OCI-LY1 (cell line): Measurements from ENCODE around the gene CLECL1.

Experiments used
- EZH2 ChIP-seq: fragments of 200-600 bp; sonication (generic), shearing (Covaris generic); IDR thresholded peaks from 2 replicates; pipeline ENCODE4 v1.8.0; 2017; ENCODE audit warnings: borderline replicate concordance, mixed run types, mild to moderate bottlenecking, antibody characterized with exemption, low read length, moderate library complexity, mixed read lengths
- TF ChIP-seq, protein P1 (sequence below): fragments of 200-600 bp; sonication (generic), shearing (Covaris generic); IDR thresholded peaks from 2 replicates; pipeline ENCODE4 v1.5.1; 2017; ENCODE audit warnings: mild to moderate bottlenecking, antibody characterized with exemption, low read length, moderate library complexity, mixed read lengths

DNA sequence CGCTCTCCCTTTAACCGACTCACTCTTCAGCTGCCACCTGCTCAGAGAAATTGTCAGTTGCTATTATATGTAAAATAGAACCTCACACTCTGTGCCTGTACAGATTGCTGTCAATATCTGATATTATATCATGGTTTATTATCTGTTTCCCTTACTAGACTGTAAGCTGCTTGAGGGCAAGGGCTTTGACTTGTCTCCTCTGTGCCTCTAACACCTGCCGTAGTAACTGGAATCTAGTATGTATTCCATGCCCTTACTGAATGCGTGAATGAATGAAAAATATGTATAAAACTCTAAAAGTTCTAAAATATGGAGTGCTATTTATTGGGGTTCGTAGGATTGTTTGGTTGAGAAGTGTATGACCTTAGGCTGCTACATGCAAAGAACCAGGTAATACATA is 29.5 kb upstream of the CLECL1 start:
- TF ChIP-seq EZH2 = no peak
- TF ChIP-seq, protein P1, sequence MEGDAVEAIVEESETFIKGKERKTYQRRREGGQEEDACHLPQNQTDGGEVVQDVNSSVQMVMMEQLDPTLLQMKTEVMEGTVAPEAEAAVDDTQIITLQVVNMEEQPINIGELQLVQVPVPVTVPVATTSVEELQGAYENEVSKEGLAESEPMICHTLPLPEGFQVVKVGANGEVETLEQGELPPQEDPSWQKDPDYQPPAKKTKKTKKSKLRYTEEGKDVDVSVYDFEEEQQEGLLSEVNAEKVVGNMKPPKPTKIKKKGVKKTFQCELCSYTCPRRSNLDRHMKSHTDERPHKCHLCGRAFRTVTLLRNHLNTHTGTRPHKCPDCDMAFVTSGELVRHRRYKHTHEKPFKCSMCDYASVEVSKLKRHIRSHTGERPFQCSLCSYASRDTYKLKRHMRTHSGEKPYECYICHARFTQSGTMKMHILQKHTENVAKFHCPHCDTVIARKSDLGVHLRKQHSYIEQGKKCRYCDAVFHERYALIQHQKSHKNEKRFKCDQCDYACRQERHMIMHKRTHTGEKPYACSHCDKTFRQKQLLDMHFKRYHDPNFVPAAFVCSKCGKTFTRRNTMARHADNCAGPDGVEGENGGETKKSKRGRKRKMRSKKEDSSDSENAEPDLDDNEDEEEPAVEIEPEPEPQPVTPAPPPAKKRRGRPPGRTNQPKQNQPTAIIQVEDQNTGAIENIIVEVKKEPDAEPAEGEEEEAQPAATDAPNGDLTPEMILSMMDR = no peak
